GM23338 (cell line): ENCODE results near the gene JAZF1. TPM values are rescaled to one million over a fixed set of nuclear protein-coding genes. Genes with fewer than 3 reads are reported as not detected.

ENCODE experiments used
- ATAC-seq: fragments of 200-7000 bp; cut with Tn5 transposase; 3 replicates; pipeline ENCODE4 v1.9.1; 2020
- DNase-seq: peaks from one replicate; pipeline ENCODE4 v3.0.0-alpha.2; 2015; ENCODE audit warnings: low spot score
- H2AFZ ChIP-seq: fragments of 200-600 bp; sonication (generic); 2 replicates; pipeline ENCODE4 v1.8.0; 2016; ENCODE audit warnings: antibody characterized with exemption, mild to moderate bottlenecking, moderate library complexity
- H3F3A ChIP-seq: fragments of 200-600 bp; sonication (generic); replicated peaks from 2 replicates; pipeline ENCODE4 v1.8.0; 2017; ENCODE audit warnings: antibody characterized with exemption, mixed run types, low read depth
- H3K27ac ChIP-seq: fragments of 200-600 bp; sonication (generic); 2 replicates; pipeline ENCODE4 v1.6.1; 2016; ENCODE audit warnings: low read depth
- H3K27me3 ChIP-seq: fragments of 200-600 bp; sonication (generic); 2 replicates; pipeline ENCODE4 v1.8.0; 2016; ENCODE audit warnings: mild to moderate bottlenecking, mixed run types, moderate library complexity; ENCODE audit not compliant: insufficient read depth
- H3K36me3 ChIP-seq: fragments of 200-600 bp; sonication (generic); 2 replicates; pipeline ENCODE4 v1.8.0; 2016; ENCODE audit warnings: mild to moderate bottlenecking; ENCODE audit not compliant: insufficient read depth
- H3K4me1 ChIP-seq: fragments of 200-600 bp; sonication (generic); 2 replicates; pipeline ENCODE4 v1.8.0; 2016; ENCODE audit warnings: mild to moderate bottlenecking, moderate library complexity; ENCODE audit not compliant: insufficient read depth
- H3K4me2 ChIP-seq: fragments of 200-600 bp; sonication (generic); 2 replicates; pipeline ENCODE4 v1.7.1; 2017; ENCODE audit warnings: mixed run types
- H3K4me3 ChIP-seq: fragments of 200-600 bp; sonication (generic); 2 replicates; pipeline ENCODE4 v1.6.1; 2016; ENCODE audit warnings: mixed run types
- H3K79me2 ChIP-seq: fragments of 200-600 bp; sonication (generic); replicated peaks from 2 replicates; pipeline ENCODE4 v1.8.0; 2017; ENCODE audit warnings: mild to moderate bottlenecking; ENCODE audit not compliant: insufficient read depth
- H3K9me2 ChIP-seq: fragments of 200-600 bp; sonication (generic); 2 replicates; pipeline ENCODE4 v1.8.0; 2017; ENCODE audit not compliant: insufficient read depth
- H4K20me1 ChIP-seq: fragments of 200-600 bp; sonication (generic); replicated peaks from 2 replicates; pipeline ENCODE4 v1.8.0; 2017; ENCODE audit warnings: mild to moderate bottlenecking; ENCODE audit not compliant: insufficient read depth
- H3K27ac Mint-ChIP-seq: 2 replicates; pipeline ENCODE4 v1.8.0; 2020; ENCODE audit warnings: inconsistent platforms, mild to moderate bottlenecking, moderate library complexity, mixed read lengths
- H3K27me3 Mint-ChIP-seq: 3 replicates; pipeline ENCODE4 v1.8.0; 2022; ENCODE audit warnings: low read depth, mild to moderate bottlenecking, moderate library complexity, mixed read lengths, inconsistent platforms; ENCODE audit not compliant: insufficient read depth, poor library complexity
- H3K36me3 Mint-ChIP-seq: 3 replicates; pipeline ENCODE4 v1.8.0; 2021; ENCODE audit warnings: low read depth, mild to moderate bottlenecking, inconsistent platforms, moderate library complexity, mixed read lengths
- H3K4me1 Mint-ChIP-seq: 3 replicates; pipeline ENCODE4 v1.8.0; 2020; ENCODE audit warnings: mild to moderate bottlenecking, inconsistent platforms, mixed read lengths
- H3K4me3 Mint-ChIP-seq: 3 replicates; pipeline ENCODE4 v1.8.0; 2021; ENCODE audit warnings: moderate library complexity, mild to moderate bottlenecking, inconsistent platforms, mixed read lengths
- H3K9me3 Mint-ChIP-seq: 3 replicates; pipeline ENCODE4 v1.8.0; 2020; ENCODE audit warnings: moderate library complexity, mild to moderate bottlenecking, inconsistent platforms, mixed read lengths
- CTCF ChIP-seq, 2 experiments: fragments of 200-600 bp in 1 of 2; sonication (generic) in 1 of 2; conservative IDR thresholded peaks; 2 replicates each; pipeline versions ENCODE4 v1.5.1 to v1.6.1; 2016 to 2017; ENCODE audit warnings: antibody characterized with exemption in 2 of 2, low read depth in 2 of 2, mild to moderate bottlenecking in 2 of 2, moderate library complexity in 1 of 2
- JUNB ChIP-seq: IDR thresholded peaks from one replicate; pipeline ENCODE4 v1.6.1; 2016; ENCODE audit warnings: antibody characterized with exemption; ENCODE audit not compliant: unreplicated experiment
- POLR2AphosphoS5 ChIP-seq: IDR thresholded peaks from 2 replicates; pipeline ENCODE4 v1.6.1; 2016; ENCODE audit warnings: antibody characterized with exemption, low read depth
- ZNF331 ChIP-seq: fragments of 250-450 bp; sonication (Bioruptor Pico); IDR thresholded peaks from 2 replicates; pipeline ENCODE4 v1.5.0; 2020; ENCODE audit warnings: low read depth, mild to moderate bottlenecking, moderate library complexity
- ZNF462 ChIP-seq: fragments of 250-450 bp; sonication (Bioruptor Pico); IDR thresholded peaks from 2 replicates; pipeline ENCODE4 v1.5.0; 2020; ENCODE audit warnings: mild to moderate bottlenecking, moderate library complexity
- polyA plus RNA-seq: library from polyadenylated mRNA; unstranded; fragments of >200 nt; fragmentation: Nextera tagmentation; extraction: Ambion mirVana; gene quantifications from 2 replicates; pipeline ENCODE4 v1.2.1, GENCODE V29; 2016
- total RNA-seq: library from RNA; depleted of rRNA; stranded (reverse); fragments of >200 nt; shearing (Covaris generic); gene quantifications from 2 replicates; pipeline ENCODE4 v1.2.3, GENCODE V29; 2014

JAZF1 gene
- total and polyA plus RNA-seq, 2 experiments from 2014 or later: 12.2 to 22.2 TPM

- TF ChIP-seq ZNF462: no peak
These were observed 94.4 kb downstream of the JAZF1 start (continued) for GRCh38 chr7:28086198-28086597.

- Histone ChIP-seq H2AFZ (no peak overlapping the region), H3K27me3 (no peaks in the 10 kb centered on the region), H3K4me3 (no peak overlapping the region), H3K4me2 (no peak overlapping the region), H4K20me1 (no peaks in the 10 kb centered on the region), H3K36me3 (no peaks in the 10 kb centered on the region), H3K79me2 (peaks cover 42% of the 10 kb centered on the region), H3F3A (no peaks in the 10 kb centered on the region), H3K4me1 (peaks cover 29% of the 10 kb centered on the region), H3K9me2 (no peaks in the 10 kb centered on the region), H3K27ac (no peak overlapping the region)
- Mint-ChIP-seq H3K4me3 (no peak overlapping the region), H3K27ac (no peak overlapping the region), H3K4me1 (peaks cover 23% of the 10 kb centered on the region), H3K36me3 (no peaks in the 10 kb centered on the region), H3K27me3 (no peaks in the 10 kb centered on the region), H3K9me3 (no peaks in the 10 kb centered on the region)
- no peak for ATAC-seq
- TF ChIP-seq JUNB: no peak
- no peak for TF ChIP-seq CTCF (conservative IDR thresholded peaks at IDR 0.05; ENCODE audit: low read depth in 2 of 2)
- no peak for TF ChIP-seq POLR2AphosphoS5
- no peak for TF ChIP-seq ZNF331
- DNase-seq: no peak
These were observed 96.3 kb downstream of the JAZF1 start for GRCh38 chr7:28083998-28084985.
